ELR (cell line): ENCODE measurements around the gene PHACTR2.
"Not testable (repeated sequence)": the region's sequence is repeated elsewhere in the genome, so short reads cannot be mapped to it uniquely, and the experiment has no call there.

ENCODE experiments used
- DNase-seq: peaks from one replicate; pipeline ENCODE4 v3.0.0-alpha.2; 2015; ENCODE audit warnings: low read depth

The PHACTR2 gene

DNA sequence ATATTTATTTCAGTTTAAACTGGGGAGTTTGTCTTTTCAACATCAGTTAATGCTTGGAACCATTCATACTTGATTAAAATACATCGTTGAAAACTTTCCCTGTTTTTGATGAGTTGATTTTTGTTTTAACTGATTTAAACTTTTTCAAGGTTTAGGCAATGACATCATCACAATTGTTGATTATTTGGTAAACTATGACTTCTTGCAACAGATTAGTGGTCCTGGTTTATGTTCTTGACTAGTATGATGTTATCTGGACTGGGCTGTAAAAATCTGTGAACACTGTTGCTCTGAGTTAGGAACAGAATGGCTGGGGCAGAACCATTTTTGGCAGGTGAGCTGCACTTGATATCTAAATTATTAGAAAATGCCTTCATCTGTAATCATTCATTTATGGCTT is 186.5 kb downstream of the PHACTR2 start, which contains the start of gene ZC2HC1B:
ZC2HC1B (plus strand) TSS at position 241 of the 400 bp plus-strand sequence; CDS start at position 307, 66 bp downstream.
- no peak for DNase-seq

DNA sequence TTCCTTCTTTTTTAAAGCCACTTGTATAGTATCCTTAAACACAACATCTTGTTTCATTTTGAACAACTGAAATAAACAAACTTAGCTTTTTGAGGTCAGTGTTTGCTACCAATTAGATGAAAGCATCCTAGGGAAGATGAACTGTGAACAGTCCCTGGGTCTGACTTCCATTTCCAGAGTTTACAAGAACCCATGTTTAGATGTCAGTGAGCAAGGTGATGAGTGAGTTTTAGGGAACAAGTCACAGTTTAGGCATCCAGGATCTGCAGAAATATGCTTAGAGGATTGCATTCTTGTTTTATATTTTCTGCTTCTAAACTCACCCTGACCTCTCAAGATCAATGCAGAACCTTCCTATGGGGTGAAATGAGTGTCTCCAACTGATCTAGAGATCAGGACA is 189.5 kb downstream of the PHACTR2 start:
- no peak for DNase-seq

DNA sequence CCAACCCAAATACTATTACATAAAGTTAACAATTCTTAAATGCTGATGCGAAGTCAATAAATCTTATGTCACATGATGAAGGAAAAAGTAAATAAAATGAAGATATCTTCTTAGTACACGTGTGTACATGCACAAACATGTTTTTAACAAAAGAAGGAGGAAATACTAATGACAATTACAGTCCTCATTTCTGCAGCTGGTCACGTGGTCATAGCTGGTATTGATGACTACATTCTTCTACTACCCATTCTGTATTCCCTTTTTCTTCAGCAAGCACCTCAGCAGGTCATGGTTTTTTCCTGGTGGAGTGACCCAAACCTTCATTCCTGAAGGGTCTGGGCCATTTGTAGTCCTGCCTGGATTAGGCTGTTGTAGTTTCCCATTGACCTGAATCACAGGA is 191.0 kb downstream of the PHACTR2 start:
- not testable (repeated sequence) for DNase-seq

GRCh38 chr6:143871202-143871730 is 193.5 kb downstream of the PHACTR2 start:
- not testable (repeated sequence) for DNase-seq

DNA sequence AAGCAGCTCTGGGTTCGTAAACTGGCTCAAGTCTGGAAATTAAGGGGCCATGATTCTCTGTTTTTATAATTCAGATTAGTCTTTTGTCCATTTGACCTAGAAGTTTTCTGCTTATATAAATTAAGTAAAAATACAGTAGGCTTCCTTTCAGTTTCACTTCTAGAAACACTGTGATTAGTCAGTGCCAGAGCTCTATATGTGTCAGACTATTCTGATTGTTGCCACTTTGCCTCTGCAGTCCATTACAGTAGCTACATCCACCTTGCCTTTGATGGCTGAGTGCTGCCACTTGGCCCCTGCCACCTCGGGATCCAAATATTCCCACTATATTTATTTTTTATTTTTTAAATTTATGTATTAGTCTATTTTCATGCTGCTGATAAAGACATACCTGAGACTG is 194.4 kb downstream of the PHACTR2 start:
- DNase-seq, result peak; percentile 34

DNA sequence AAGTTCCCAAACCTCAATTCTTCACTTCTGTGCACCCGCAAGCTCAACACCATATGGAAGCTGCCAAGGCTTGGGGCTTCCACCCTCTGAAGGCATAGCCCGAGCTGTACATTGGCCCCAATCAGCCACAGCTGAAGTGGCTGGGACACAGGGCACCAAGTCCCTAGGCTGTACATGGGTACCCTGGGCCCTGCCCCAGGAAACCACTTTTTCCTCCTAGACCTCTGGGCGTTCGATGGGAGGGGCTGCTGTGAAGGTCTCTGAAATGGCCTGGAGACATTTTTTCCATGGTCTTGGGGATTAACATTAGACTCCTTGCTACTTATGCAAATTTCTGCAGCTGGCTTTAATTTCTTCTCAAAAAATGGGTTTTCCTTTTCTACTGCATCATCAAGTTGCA is 195.8 kb downstream of the PHACTR2 start:
- not testable (repeated sequence) for DNase-seq

GRCh38 chr6:143874503-143874902 is 196.7 kb downstream of the PHACTR2 start:
- not testable (repeated sequence) for DNase-seq

GRCh38 chr6:143877584-143878271 is 200.0 kb downstream of the PHACTR2 start:
- no peak for DNase-seq

DNA sequence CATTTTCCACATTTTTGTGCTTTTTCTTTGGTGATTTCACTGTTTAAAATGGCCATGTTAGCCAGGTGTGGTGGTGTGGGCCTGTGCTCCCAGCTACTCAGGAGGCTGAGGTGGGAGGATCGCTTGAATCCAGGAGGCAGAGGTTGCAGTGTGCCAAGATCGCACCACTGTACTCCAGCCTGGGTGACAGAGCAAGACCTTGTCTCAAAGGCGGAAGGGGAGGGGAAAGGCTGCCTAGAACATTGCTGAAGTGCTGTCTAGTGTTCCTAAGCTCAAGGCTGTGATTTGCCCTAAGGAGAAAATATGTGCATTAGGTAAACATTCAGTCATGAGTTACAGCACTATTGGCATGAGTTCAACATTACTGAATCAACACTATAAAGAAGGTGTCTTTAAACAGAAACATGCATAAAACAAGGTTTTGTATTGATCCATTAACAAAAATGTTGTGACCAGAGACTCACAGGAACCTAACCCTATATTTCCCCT is 200.6 kb downstream of the PHACTR2 start:
- peak; percentile 64 for DNase-seq

- DNase-seq, result no peak
Observed at GRCh38 chr6:143880412-143880811, 202.6 kb downstream of the PHACTR2 start.
